Cardiac fibroblast (primary cell): ENCODE measurements around the gene CRTAC1.

Source experiments
- DNase-seq, 2 donors: peaks; one replicate each; pipeline versions ENCODE4 v3.0.0 to v3.0.0-alpha.2; 2010; ENCODE audit warnings: low read depth in 2 of 2
- H3K4me3 ChIP-seq, 2 donors: replicated peaks in 1 of 2; 1 replicate in 1 of 2; 2 replicates in 1 of 2; pipeline ENCODE4 v1.5.1; 2011; ENCODE audit warnings: low read depth in 2 of 2, low read length in 2 of 2, mild to moderate bottlenecking in 2 of 2, moderate library complexity in 1 of 2
- CTCF ChIP-seq: IDR thresholded peaks from one replicate; pipeline ENCODE4 v1.5.1; 2011; ENCODE audit warnings: low read depth, mild to moderate bottlenecking, low read length, inconsistent platforms

The CRTAC1 gene

GRCh38 chr10:97827702-97828291 is 202.6 kb downstream of the CRTAC1 start:
- no peak for TF ChIP-seq CTCF
- H3K4me3 ChIP-seq: no peak overlapping the region
- DNase-seq: no peak

GRCh38 chr10:97826892-97827291 is 203.5 kb downstream of the CRTAC1 start:
- no peak for DNase-seq
- no peak overlapping the region for H3K4me3 ChIP-seq
- TF ChIP-seq CTCF: no peak

- no peak for TF ChIP-seq CTCF
- DNase-seq: peak in 1 of 2 donors; percentile 10
Measured at GRCh38 chr10:97825020-97825760, 205.2 kb downstream of the CRTAC1 start.

GRCh38 chr10:97823734-97824133 is 206.7 kb downstream of the CRTAC1 start:
- no peak overlapping the region for H3K4me3 ChIP-seq
- no peak for TF ChIP-seq CTCF

More at GRCh38 chr10:97825020-97825760, 205.2 kb downstream of the CRTAC1 start:
- H3K4me3 ChIP-seq: no peak overlapping the region

GRCh38 chr10:97822261-97822687 is 208.1 kb downstream of the CRTAC1 start:
- no peak for TF ChIP-seq CTCF
- DNase-seq: no peak
- H3K4me3 ChIP-seq: no peak overlapping the region

More at GRCh38 chr10:97823734-97824133, 206.7 kb downstream of the CRTAC1 start:
- DNase-seq: no peak

GRCh38 chr10:97821308-97822038 is 208.9 kb downstream of the CRTAC1 start:
- no peak for DNase-seq

More at GRCh38 chr10:97821308-97822038, 208.9 kb downstream of the CRTAC1 start:
- no peak for TF ChIP-seq CTCF
- no peak overlapping the region for H3K4me3 ChIP-seq
